Breast epithelium (tissue), 4 donors: ENCODE measurements around the gene ERN2. TPM values are rescaled to one million over a fixed set of nuclear protein-coding genes. Genes with fewer than 3 reads are reported as not detected.
"Not testable (repeated sequence)": the region's sequence is repeated elsewhere in the genome, so short reads cannot be mapped to it uniquely, and the experiment has no call there.

Source experiments
- DNase-seq, 2 donors: peaks; one replicate each; pipeline ENCODE4 v3.0.0-alpha.2; 2019; ENCODE audit warnings: low spot score in 2 of 2
- H3K27ac ChIP-seq, 2 donors: fragments of 200-600 bp; sonication (generic) in 1 of 2; one replicate each; pipeline ENCODE4 v1.5.1; 2016 to 2019; ENCODE audit warnings: mild to moderate bottlenecking in 1 of 2
- H3K27me3 ChIP-seq, 2 donors: fragments of 200-600 bp; sonication (generic) in 1 of 2; one replicate each; pipeline versions ENCODE4 v1.5.1 to v1.6.0; 2017 to 2019; ENCODE audit warnings: control low read depth in 1 of 2, mild to moderate bottlenecking in 1 of 2
- H3K36me3 ChIP-seq: fragments of 200-600 bp; one replicate; pipeline ENCODE4 v1.5.1; 2019
- H3K4me1 ChIP-seq, 2 donors: fragments of 200-600 bp; sonication (generic); one replicate each; pipeline ENCODE4 v1.5.1; 2016 to 2019; ENCODE audit warnings: control low read depth in 1 of 2
- H3K4me3 ChIP-seq, 3 donors: fragments of 200-600 bp; sonication (generic); 1 replicate in 2 of 3; 2 replicates in 1 of 3; pipeline ENCODE4 v1.5.1; 2016 to 2019; ENCODE audit warnings: mild to moderate bottlenecking in 3 of 3, moderate library complexity in 2 of 3
- H3K9me3 ChIP-seq, 2 donors: fragments of 200-600 bp; sonication (generic) in 1 of 2; one replicate each; pipeline ENCODE4 v1.5.1; 2016 to 2019; ENCODE audit warnings: control low read depth in 1 of 2
- CTCF ChIP-seq, 3 donors: fragments of 450-650 bp; IDR thresholded peaks; one replicate each; pipeline ENCODE4 v1.5.1; 2016 to 2017; ENCODE audit warnings: antibody characterized with exemption in 3 of 3, mild to moderate bottlenecking in 3 of 3, moderate library complexity in 3 of 3
- POLR2A ChIP-seq: fragments of 450-650 bp; IDR thresholded peaks from one replicate; pipeline ENCODE4 v1.6.1; 2016; ENCODE audit warnings: antibody characterized with exemption, mild to moderate bottlenecking, moderate library complexity
- POLR2AphosphoS5 ChIP-seq, 3 donors: sonication (generic); formaldehyde crosslinking; IDR thresholded peaks; one replicate each; pipeline ENCODE4 v1.6.1; 2017; ENCODE audit warnings: antibody characterized with exemption in 3 of 3
- intact Hi-C: fragments of 100-400 bp; cut with DNase I; formaldehyde crosslinking; loops from one replicate; pipeline ENCODE4 v1.15.1; 2023; ENCODE audit warnings: low total_unique reads
- total RNA-seq, 3 donors: library from RNA; depleted of rRNA; stranded (reverse); fragments of >200 nt; gene quantifications; one replicate each; pipeline ENCODE4 v1.1.0, GENCODE V29; 2016

Gene ERN2
- total RNA-seq, 3 donors from 2014 or later = 0.33 TPM; not detected in 2

GRCh38 chr16:23753908-23754593 is 41.0 kb upstream of the ERN2 start:
- H3K27ac ChIP-seq = no peak overlapping the region
- H3K4me3 ChIP-seq = peak overlapping the region in 2 of 3 donors; percentile 43 to 64
- intact Hi-C loops = no loop called here
- H3K36me3 ChIP-seq = no peaks in the 10 kb centered on the region
- no peaks in the 10 kb centered on the region for H3K4me1 ChIP-seq
- peaks cover 4 to 33% of the 10 kb centered on the region in 2 donors for H3K27me3 ChIP-seq
- peaks cover 0 to 13% of the 10 kb centered on the region in 2 donors for H3K9me3 ChIP-seq
- no peak for DNase-seq
- TF ChIP-seq POLR2AphosphoS5 (IDR thresholded peaks at IDR 0.05) = no peak
- no peak for TF ChIP-seq POLR2A
- no peak for TF ChIP-seq CTCF (IDR thresholded peaks at IDR 0.05)

- H3K9me3 ChIP-seq, H3K36me3 ChIP-seq, H3K4me3 ChIP-seq, H3K4me1 ChIP-seq, intact Hi-C loops, H3K27ac ChIP-seq, DNase-seq: not testable (repeated sequence)
- peaks cover 4 to 24% of the 10 kb centered on the region in 2 donors for H3K27me3 ChIP-seq
These were observed 38.0 kb upstream of the ERN2 start for GRCh38 chr16:23751053-23751452.

GRCh38 chr16:23748630-23749029 is 35.6 kb upstream of the ERN2 start:
- DNase-seq = no peak
- intact Hi-C loops = no loop called here
- no peaks in the 10 kb centered on the region for H3K9me3 ChIP-seq
- H3K36me3 ChIP-seq = no peaks in the 10 kb centered on the region
- H3K4me3 ChIP-seq = no peak overlapping the region
- no peaks in the 10 kb centered on the region for H3K4me1 ChIP-seq
- peaks cover 0 to 6% of the 10 kb centered on the region in 2 donors for H3K27me3 ChIP-seq
- no peak overlapping the region for H3K27ac ChIP-seq
- no peak for TF ChIP-seq CTCF (IDR thresholded peaks at IDR 0.05)
- TF ChIP-seq POLR2AphosphoS5 (IDR thresholded peaks at IDR 0.05) = no peak
- no peak for TF ChIP-seq POLR2A

- no peak overlapping the region for H3K4me3 ChIP-seq
- H3K9me3 ChIP-seq = no peaks in the 10 kb centered on the region
- intact Hi-C loops = no loop called here
- no peak overlapping the region for H3K27ac ChIP-seq
- peaks cover 0 to 4% of the 10 kb centered on the region in 2 donors for H3K27me3 ChIP-seq
- no peaks in the 10 kb centered on the region for H3K4me1 ChIP-seq
- TF ChIP-seq POLR2A (no peak), CTCF (IDR thresholded peaks at IDR 0.05) (no peak), POLR2AphosphoS5 (IDR thresholded peaks at IDR 0.05) (no peak)
- DNase-seq = no peak
- no peaks in the 10 kb centered on the region for H3K36me3 ChIP-seq
These were observed 32.2 kb upstream of the ERN2 start for GRCh38 chr16:23745263-23745662.

GRCh38 chr16:23742766-23743165 is 29.7 kb upstream of the ERN2 start:
- Histone ChIP-seq H3K4me1 (no peaks in the 10 kb centered on the region), H3K27me3 (peaks cover 0 to 11% of the 10 kb centered on the region in 2 donors), H3K9me3 (no peaks in the 10 kb centered on the region), H3K27ac (no peak overlapping the region), H3K4me3 (no peak overlapping the region), H3K36me3 (no peaks in the 10 kb centered on the region)
- no peak for DNase-seq
- intact Hi-C loops = no loop called here
- TF ChIP-seq POLR2A (no peak), POLR2AphosphoS5 (IDR thresholded peaks at IDR 0.05) (no peak), CTCF (IDR thresholded peaks at IDR 0.05) (no peak)
